ENCODE data around the gene SLC38A1. TPM values are rescaled to one million over a fixed set of nuclear protein-coding genes. Genes with fewer than 3 reads are reported as not detected.
A peak's percentile ranks its signal among the peaks of the same experiment; 100 is the strongest.

Gene SLC38A1
- 100 to 1,000 TPM; 173 to 200 (median 193) TPM for total RNA-seq

DNA sequence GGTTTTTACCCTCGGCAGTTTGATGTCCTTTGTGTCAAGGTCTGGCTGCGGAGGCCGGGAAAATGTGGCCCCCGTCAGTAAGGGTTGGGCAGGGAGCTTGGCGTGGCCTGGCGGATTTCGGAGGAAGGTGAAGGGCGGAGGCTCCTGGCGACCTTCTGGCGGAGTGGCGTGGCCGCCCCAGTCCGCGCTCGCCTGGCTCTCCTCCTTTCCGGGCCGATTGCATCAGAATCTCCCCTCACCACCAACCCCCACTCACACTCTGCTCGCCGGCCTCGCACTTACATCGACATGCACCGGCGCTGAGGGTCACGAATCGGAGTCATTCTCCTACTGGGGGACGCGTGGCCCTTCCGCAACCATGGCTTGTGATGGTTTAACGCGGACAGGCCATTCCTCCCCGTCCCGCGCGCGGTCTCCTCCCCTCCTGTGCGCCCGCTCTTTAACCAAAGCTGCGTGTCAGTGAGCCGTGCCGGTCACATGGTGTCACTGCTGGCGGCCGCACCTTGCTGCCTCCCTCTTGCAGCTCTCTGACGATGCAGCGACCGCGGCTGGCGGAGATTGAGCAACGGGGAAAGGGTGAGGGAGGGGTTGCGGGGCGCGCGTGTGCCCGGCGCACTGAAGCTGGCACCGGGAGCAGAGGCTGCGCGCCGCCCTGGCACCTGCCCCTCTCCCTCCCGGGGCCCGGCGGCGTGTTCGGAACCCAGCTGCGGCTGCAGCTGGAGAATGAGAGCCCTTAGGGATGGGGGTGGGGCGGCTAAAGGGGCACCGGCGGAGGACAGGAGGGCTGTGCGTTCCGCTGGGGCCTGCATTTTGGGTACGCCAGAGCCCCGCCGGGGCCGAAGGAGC, at the start of gene SLC38A1:
TSS of gene SLC38A1 (minus strand) at position 461 of the 846 bp plus-strand sequence. CDS start 29,243 bp downstream, outside the sequence.
- Histone ChIP-seq H3K27ac (replicated peaks in 1 of 4) (peak within 1 kb of the TSS; percentile 91 to 94 (median 93)), H3K27me3 (no peaks in the 10 kb centered on the region), H3K36me3 (no peaks in the 10 kb centered on the region), H3K4me3 (peak within 1 kb of the TSS; percentile 59 to 86 (median 68)), H3K9me3 (no peaks in the 10 kb centered on the region), H3K4me1 (peaks cover 19 to 59% (median 43%) of the 10 kb centered on the region in 4 donors)
- TF ChIP-seq, protein P1, sequence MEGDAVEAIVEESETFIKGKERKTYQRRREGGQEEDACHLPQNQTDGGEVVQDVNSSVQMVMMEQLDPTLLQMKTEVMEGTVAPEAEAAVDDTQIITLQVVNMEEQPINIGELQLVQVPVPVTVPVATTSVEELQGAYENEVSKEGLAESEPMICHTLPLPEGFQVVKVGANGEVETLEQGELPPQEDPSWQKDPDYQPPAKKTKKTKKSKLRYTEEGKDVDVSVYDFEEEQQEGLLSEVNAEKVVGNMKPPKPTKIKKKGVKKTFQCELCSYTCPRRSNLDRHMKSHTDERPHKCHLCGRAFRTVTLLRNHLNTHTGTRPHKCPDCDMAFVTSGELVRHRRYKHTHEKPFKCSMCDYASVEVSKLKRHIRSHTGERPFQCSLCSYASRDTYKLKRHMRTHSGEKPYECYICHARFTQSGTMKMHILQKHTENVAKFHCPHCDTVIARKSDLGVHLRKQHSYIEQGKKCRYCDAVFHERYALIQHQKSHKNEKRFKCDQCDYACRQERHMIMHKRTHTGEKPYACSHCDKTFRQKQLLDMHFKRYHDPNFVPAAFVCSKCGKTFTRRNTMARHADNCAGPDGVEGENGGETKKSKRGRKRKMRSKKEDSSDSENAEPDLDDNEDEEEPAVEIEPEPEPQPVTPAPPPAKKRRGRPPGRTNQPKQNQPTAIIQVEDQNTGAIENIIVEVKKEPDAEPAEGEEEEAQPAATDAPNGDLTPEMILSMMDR (IDR thresholded peaks at IDR 0.05): no peak
- TF ChIP-seq POLR2AphosphoS5 (IDR thresholded peaks at IDR 0.05) (peak; percentile 93 to 98), EP300 (IDR thresholded peaks at IDR 0.05) (no peak), POLR2A (IDR thresholded peaks at IDR 0.05; ENCODE audit: low read depth) (peak; percentile 87)
- intact Hi-C loops (cut with DNase I): loop anchor here (2.0 to 5.0 kb wide), 2 partner anchors 62 to 116 kb away; no protein-coding TSS in a partner anchor
- under 1% methylated on average over 20 of the region's 73 CpGs for WGBS
- peak; percentile 95 for DNase-seq (ENCODE audit: extremely low spot score)

- intact Hi-C loops (cut with DNase I): no loop called here
Observed at GRCh38 chr12:46318037-46318436, 49.2 kb upstream of the SLC38A1 start.

GRCh38 chr12:46304070-46304469, 35.2 kb upstream of the SLC38A1 start:
- no peak overlapping the region for H3K27ac ChIP-seq (replicated peaks in 1 of 4)
- no peaks in the 10 kb centered on the region for H3K9me3 ChIP-seq
- H3K4me3 ChIP-seq: no peak overlapping the region
- H3K4me1 ChIP-seq: peaks cover 0 to 17% (median 14%) of the 10 kb centered on the region in 4 donors
- TF ChIP-seq, protein P1 (IDR thresholded peaks at IDR 0.05): no peak
- TF ChIP-seq POLR2A (IDR thresholded peaks at IDR 0.05; ENCODE audit: low read depth) (no peak), EP300 (IDR thresholded peaks at IDR 0.05) (no peak), POLR2AphosphoS5 (IDR thresholded peaks at IDR 0.05) (no peak)
- DNase-seq (ENCODE audit: extremely low spot score): no peak
- H3K27me3 ChIP-seq: no peaks in the 10 kb centered on the region
- intact Hi-C loops (cut with DNase I): loop anchor here (10.0 kb wide), 1 partner anchor 179 kb away; no protein-coding TSS in a partner anchor
- no peaks in the 10 kb centered on the region for H3K36me3 ChIP-seq
- whole genome bisulfite sequencing: 38% methylated on average over 3 of the region's 3 CpGs

More at GRCh38 chr12:46318037-46318436, 49.2 kb upstream of the SLC38A1 start:
- H3K9me3 ChIP-seq: peaks cover 0 to 10% (median 1%) of the 10 kb centered on the region in 4 donors
- no peaks in the 10 kb centered on the region for H3K36me3 ChIP-seq
- no peak overlapping the region for H3K4me3 ChIP-seq
- 74% methylated on average over 5 of the region's 5 CpGs for WGBS
- H3K27ac ChIP-seq (replicated peaks in 1 of 4): no peak overlapping the region
- TF ChIP-seq EP300 (IDR thresholded peaks at IDR 0.05) (no peak), POLR2AphosphoS5 (IDR thresholded peaks at IDR 0.05) (no peak), POLR2A (IDR thresholded peaks at IDR 0.05; ENCODE audit: low read depth) (no peak)
- H3K4me1 ChIP-seq: peaks cover 0 to 9% (median 2%) of the 10 kb centered on the region in 4 donors
- H3K27me3 ChIP-seq: no peaks in the 10 kb centered on the region
- no peak for DNase-seq (ENCODE audit: extremely low spot score)

- Histone ChIP-seq H3K9me3 (no peaks in the 10 kb centered on the region), H3K4me1 (peaks cover 0 to 17% (median 14%) of the 10 kb centered on the region in 4 donors), H3K27me3 (no peaks in the 10 kb centered on the region), H3K27ac (replicated peaks in 1 of 4) (no peak overlapping the region), H3K36me3 (no peaks in the 10 kb centered on the region), H3K4me3 (no peak overlapping the region)
- intact Hi-C loops (cut with DNase I): loop anchor here (10.0 kb wide), 1 partner anchor 178 kb away; no protein-coding TSS in a partner anchor
- DNase-seq (ENCODE audit: extremely low spot score): no peak
- WGBS: 83% methylated on average over 5 of the region's 5 CpGs
- TF ChIP-seq POLR2AphosphoS5 (IDR thresholded peaks at IDR 0.05) (peak in 1 of 2 donors; percentile 13), EP300 (IDR thresholded peaks at IDR 0.05) (no peak)
- TF ChIP-seq, protein P1 (IDR thresholded peaks at IDR 0.05): peak; percentile 35 to 65 (median 53)
Observed at GRCh38 chr12:46303039-46303666, 34.3 kb upstream of the SLC38A1 start.

GRCh38 chr12:46300910-46301309, 32.1 kb upstream of the SLC38A1 start:
- H3K27ac ChIP-seq (replicated peaks in 1 of 4): no peak overlapping the region
- H3K4me1 ChIP-seq: peaks cover 0 to 17% (median 14%) of the 10 kb centered on the region in 4 donors
- no peak for DNase-seq (ENCODE audit: extremely low spot score)
- no peak overlapping the region for H3K4me3 ChIP-seq
- WGBS: 55% methylated on average over 3 of the region's 3 CpGs
- H3K36me3 ChIP-seq: no peaks in the 10 kb centered on the region
- intact Hi-C loops (cut with DNase I): loop anchor here (10.0 kb wide), 1 partner anchor 176 kb away; no protein-coding TSS in a partner anchor
- no peak for TF ChIP-seq POLR2A (IDR thresholded peaks at IDR 0.05; ENCODE audit: low read depth)
- no peak for TF ChIP-seq POLR2AphosphoS5 (IDR thresholded peaks at IDR 0.05)
- no peak for TF ChIP-seq EP300 (IDR thresholded peaks at IDR 0.05)
- TF ChIP-seq, protein P1 (IDR thresholded peaks at IDR 0.05): no peak
- no peaks in the 10 kb centered on the region for H3K27me3 ChIP-seq
- H3K9me3 ChIP-seq: no peaks in the 10 kb centered on the region

Data from esophagus muscularis mucosa (tissue), 4 donors.